PFSK-1 (cell line): ENCODE data around the gene PSME2.

ENCODE experiments used
- FOXP2 ChIP-seq: optimal IDR thresholded peaks from 2 replicates; pipeline ENCODE3; 2011; ENCODE audit warnings: borderline replicate concordance, control low read depth, inconsistent platforms; ENCODE audit not compliant: insufficient read depth; ENCODE audit errors: extremely low read length, extremely low read depth
- POLR2AphosphoS5 ChIP-seq: IDR thresholded peaks from 2 replicates; pipeline ENCODE4 v1.6.1; 2012; ENCODE audit warnings: low read depth, mild to moderate bottlenecking, control low read depth, low read length, moderate library complexity
- REST ChIP-seq, 2 experiments: IDR thresholded peaks; 2 replicates each; pipeline versions ENCODE4 v1.6.1 to v1.8.0; 2011 to 2012; ENCODE audit warnings: low read depth in 2 of 2, low read length in 2 of 2, control low read depth in 1 of 2, inconsistent platforms in 1 of 2, mild to moderate bottlenecking in 1 of 2, moderate library complexity in 1 of 2; ENCODE audit not compliant: insufficient read depth in 1 of 2
- SIN3A ChIP-seq: IDR thresholded peaks from 2 replicates; pipeline ENCODE4 v1.6.1; 2012; ENCODE audit warnings: mild to moderate bottlenecking, low read length, moderate library complexity, borderline replicate concordance; ENCODE audit not compliant: insufficient read depth
- TAF1 ChIP-seq: IDR thresholded peaks from 2 replicates; pipeline ENCODE4 v1.6.1; 2012; ENCODE audit warnings: low read length, control low read depth, borderline replicate concordance; ENCODE audit not compliant: insufficient read depth

PSME2 gene

GRCh38 chr14:24172261-24172860, 26.0 kb upstream of the PSME2 start:
- TF ChIP-seq TAF1 (no peak), REST (IDR thresholded peaks at IDR 0.05; ENCODE audit: insufficient read depth in 1 of 2, low read depth in 2 of 2, low read length in 2 of 2) (no peak), FOXP2 (no peak), SIN3A (no peak), POLR2AphosphoS5 (no peak)

- TF ChIP-seq TAF1 (no peak), SIN3A (no peak), POLR2AphosphoS5 (no peak)
Observed at GRCh38 chr14:24171422-24172260, 25.2 kb upstream of the PSME2 start, which contains the start of gene REC8. Gene REC8 (plus strand): TSS chr14:24172080. CDS start chr14:24172553, 473 bp downstream.

GRCh38 chr14:24167469-24168114, 21.2 kb upstream of the PSME2 start:
- TF ChIP-seq POLR2AphosphoS5 (no peak), FOXP2 (no peak), TAF1 (no peak), REST (IDR thresholded peaks at IDR 0.05; ENCODE audit: insufficient read depth in 1 of 2, low read depth in 2 of 2, low read length in 2 of 2) (no peak), SIN3A (no peak)

GRCh38 chr14:24165785-24166184, 19.4 kb upstream of the PSME2 start:
- TF ChIP-seq POLR2AphosphoS5 (no peak), REST (IDR thresholded peaks at IDR 0.05; ENCODE audit: insufficient read depth in 1 of 2, low read depth in 2 of 2, low read length in 2 of 2) (no peak), TAF1 (no peak), FOXP2 (no peak)

- TF ChIP-seq SIN3A = no peak
- TF ChIP-seq REST (IDR thresholded peaks at IDR 0.05; ENCODE audit: insufficient read depth in 1 of 2, low read depth in 2 of 2, low read length in 2 of 2) = no peak
- TF ChIP-seq TAF1 = no peak
- TF ChIP-seq POLR2AphosphoS5 = no peak
- no peak for TF ChIP-seq FOXP2
Observed at GRCh38 chr14:24164518-24164991, 18.1 kb upstream of the PSME2 start.
